GM18526 (cell line): ENCODE measurements around the gene POP5.
A peak's percentile ranks its signal among the peaks of the same experiment; 100 is the strongest.

Experiments used
- POLR2A ChIP-seq: IDR thresholded peaks from 3 replicates; pipeline ENCODE4 v1.6.1; 2011; ENCODE audit not compliant: insufficient read length; ENCODE audit errors: extremely low read depth

Gene POP5, protein sequence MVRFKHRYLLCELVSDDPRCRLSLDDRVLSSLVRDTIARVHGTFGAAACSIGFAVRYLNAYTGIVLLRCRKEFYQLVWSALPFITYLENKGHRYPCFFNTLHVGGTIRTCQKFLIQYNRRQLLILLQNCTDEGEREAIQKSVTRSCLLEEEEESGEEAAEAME

DNA sequence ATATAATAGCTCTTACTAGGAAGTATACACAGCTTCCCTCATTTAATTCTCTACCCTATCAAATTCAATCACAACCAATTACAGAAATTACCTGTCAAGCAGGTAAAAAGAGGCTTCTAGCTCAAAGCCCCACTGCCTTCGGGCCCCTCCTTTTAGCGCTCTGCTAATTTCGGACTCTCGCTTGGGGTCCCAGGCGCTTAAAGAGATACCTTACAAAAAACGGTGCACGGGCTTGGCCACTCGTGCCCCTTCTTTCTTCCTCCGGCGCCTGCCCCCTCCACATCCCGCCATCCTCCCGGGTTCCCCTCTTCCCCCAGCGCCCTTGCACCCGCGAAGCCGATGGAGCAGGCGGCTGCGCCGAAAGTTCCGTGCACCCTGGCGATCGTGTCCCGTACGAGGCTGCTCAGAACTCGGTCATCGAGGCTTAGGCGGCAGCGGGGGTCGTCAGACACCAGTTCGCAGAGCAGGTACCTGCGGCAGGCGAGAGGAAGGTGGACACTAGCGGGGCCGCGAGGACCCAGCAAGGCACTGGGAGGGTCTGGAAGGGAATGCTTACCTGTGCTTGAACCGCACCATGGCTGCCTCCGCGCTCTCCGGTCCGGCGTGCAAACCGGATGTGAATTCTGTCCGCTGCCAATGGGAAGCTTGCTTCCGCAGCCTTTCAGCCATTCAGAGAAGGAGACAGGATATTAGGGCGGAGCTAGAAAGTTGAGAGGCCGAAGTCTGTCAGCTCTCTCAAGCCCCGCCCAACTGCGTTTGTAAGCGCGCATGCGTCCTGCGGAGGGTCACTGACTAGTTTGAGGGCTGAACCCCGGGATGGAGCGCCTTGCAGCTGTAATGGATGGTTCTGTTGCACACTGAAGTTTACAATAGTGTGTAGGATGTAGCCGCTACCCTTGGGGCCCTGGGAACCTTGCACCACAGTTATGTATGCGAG is at the start of gene POP5:
Gene POP5 (minus strand): TSS at position 616 of the 937 bp plus-strand sequence. CDS start 40 bp downstream, at position 576.
- peak; percentile 87 for TF ChIP-seq POLR2A

DNA sequence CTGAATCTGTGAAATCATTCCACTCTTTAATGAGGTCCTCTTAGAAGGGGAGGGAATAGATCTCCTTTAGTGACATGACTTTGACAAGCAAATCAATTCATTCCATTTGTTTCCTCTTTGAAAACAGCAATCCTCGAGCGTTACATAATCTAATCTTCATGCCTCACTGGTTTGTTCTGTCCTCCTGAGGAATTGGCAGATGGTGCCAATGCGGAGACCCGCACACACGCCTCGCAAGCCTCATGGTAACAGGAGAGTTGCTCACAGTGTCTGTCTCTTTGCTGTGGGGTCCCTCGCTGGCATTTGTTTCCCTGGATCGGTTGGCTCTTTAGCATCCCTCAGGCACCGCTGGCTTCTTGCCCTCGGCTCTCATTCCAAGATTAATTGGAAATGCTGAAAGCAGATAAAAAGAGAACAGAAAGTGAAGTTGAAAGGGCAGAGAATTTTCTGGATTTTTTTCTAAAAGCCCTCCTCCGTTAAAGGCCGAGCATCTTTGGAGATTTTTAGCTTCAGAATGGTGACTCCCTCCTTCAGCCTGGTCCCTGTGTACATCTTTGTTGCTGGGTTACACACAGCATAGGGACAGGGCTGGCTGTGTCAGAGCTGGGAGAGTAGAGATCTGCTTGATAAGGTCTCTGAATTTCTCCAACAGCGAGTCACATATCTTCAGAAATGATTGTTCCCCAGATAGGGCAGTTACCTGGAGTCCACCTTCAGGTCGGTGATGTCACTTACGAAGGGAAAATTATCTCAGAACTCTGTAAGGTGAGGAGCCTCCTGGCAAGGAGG is 49.1 kb upstream of the POP5 start:
- no peak for TF ChIP-seq POLR2A

DNA sequence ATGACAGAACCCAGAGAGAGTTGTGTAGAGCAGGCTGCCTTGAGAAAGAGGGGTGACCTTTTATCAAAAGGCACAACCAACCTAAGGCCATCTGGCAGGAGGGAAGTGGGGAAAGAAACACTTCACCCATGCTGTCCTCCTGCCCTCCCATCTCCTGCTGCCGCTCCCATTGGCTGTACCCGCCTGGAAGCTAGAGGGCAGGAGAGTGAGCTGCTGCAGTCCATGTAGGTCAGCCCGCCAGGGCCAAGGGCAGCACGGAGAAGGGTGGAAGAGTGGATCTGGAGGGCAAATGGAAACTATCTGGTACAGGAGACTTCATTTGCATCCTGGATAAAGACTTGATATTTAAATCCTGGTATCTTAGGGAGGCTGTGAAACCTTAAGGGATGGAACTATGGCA is 47.7 kb upstream of the POP5 start:
- no peak for TF ChIP-seq POLR2A

DNA sequence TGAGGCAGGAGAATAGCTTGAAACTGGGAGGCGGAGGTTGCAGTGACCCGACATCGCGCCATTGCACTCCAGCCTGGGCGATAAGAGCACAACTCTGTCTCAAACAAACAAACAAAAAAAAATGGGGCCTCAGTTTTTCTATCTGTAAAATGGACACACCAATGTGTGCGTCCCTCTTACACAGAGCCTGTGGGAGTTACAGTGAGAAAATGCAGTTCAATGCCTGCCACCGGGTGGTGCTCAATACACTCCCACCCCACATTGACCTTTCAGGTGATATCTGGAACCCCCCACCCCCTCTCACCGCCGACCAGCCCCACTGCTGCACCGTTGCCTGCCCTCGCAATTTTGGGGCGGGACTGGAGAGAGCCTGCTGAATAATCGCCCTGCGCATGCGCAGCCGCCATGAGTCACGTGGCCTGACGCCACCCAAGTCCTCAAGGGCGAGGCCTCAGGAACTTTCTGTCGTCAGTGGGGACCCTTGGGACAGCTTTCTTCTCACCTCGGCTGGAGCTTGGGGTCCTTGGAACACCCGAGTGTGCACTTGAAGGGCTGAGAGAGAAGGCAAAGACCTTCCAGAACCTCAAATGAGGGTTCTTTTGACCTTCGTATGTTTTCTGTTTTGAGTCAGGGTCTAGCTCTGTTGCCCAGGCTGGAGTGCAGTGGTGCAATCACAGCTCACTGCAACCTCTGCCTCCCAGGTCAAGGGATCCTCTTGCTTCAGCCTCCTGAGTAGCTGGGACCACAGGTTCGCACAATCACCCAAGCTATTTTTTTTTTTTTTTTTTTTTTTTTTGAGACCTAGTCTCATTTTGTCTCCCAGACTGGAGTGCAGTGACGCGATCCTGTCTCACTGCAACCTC is 44.6 kb upstream of the POP5 start:
- TF ChIP-seq POLR2A = no peak

DNA sequence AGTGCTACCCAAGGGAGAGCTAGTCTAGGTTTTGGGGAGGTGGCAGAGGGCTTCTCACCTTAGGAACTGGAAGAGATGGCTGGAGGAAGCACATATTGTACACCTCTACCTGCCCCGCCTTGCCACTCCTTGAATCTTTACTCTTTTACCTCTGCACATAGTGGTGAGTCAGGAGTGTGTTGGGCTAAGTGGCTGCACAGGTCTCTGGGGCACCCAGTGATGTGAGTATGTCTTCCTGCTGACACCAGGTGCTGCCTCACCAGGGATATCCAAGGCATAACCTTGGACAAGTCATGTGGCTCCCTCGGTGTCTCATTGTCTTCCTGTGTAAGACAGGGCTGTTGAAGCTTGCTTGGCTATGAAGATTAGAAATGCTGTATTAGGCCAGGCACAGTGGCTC is 39.4 kb upstream of the POP5 start:
- no peak for TF ChIP-seq POLR2A

DNA sequence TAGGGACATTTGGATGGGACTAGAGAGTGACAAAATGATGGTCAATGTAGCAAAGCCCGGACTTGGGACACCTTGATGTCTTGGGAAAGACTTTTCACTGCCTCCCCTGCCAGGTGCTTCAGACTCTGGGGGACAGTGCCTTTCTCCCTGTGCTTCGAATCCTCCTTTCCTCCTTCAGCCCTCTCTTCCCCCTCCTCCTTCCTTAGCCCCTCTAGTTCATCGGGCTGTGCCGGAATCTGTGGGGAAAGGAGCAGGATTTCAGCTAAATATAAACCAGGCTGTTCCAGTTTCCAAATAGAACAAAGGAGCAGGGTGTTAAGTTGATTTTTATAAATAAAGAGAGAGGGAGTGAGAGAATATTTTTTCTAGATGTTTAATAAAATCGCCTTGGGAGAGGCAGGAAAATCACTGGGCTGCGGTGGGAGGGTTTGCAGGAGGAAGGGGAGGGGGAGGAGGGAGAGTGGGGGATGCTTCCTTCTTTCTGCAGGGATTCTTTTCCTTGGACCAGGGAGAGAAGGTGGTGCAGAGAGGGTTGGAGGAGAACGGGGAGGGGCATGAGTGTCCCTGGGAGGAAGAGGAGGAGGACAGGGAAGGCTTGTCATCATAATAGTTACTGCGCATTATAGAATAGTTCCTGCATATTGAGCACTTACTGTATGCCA is 37.9 kb upstream of the POP5 start:
- no peak for TF ChIP-seq POLR2A

DNA sequence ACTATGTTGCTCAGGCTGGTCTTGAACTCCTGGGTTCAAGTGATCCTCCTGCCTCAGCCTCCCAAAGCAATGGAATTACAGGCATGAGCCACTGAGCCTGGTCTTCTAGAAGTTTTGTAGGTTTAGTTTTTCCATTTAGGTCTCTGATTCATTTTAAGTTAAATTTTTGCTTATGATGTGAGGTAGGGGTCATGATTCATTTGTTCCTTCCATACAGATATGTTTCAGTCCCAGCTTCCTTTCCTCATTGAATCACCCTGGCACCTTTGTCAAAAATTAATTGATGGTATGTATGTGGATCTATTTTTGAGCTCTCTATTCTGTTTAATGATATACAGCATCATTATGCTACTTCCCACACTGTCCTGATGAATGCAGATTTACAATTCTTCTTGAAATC is 33.6 kb upstream of the POP5 start:
- no peak for TF ChIP-seq POLR2A

DNA sequence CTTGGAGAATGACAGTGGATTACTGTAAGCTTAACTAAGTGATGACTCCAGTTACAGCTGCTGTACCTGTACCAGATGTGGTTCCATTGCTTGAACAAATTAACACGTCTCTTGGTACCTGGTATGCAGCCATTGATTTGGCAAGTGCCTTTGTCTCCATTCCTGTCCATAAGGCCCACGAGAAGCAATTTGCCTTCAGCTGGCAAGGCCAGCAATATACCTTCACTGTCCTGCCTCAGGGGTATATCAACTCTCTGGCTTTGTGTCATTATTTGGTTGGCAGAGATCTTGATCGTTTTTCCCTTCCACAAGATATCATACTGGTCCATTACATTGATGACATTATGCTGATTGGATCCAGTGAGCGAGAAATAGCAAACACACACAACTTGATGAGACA is 29.4 kb upstream of the POP5 start:
- TF ChIP-seq POLR2A = no peak

DNA sequence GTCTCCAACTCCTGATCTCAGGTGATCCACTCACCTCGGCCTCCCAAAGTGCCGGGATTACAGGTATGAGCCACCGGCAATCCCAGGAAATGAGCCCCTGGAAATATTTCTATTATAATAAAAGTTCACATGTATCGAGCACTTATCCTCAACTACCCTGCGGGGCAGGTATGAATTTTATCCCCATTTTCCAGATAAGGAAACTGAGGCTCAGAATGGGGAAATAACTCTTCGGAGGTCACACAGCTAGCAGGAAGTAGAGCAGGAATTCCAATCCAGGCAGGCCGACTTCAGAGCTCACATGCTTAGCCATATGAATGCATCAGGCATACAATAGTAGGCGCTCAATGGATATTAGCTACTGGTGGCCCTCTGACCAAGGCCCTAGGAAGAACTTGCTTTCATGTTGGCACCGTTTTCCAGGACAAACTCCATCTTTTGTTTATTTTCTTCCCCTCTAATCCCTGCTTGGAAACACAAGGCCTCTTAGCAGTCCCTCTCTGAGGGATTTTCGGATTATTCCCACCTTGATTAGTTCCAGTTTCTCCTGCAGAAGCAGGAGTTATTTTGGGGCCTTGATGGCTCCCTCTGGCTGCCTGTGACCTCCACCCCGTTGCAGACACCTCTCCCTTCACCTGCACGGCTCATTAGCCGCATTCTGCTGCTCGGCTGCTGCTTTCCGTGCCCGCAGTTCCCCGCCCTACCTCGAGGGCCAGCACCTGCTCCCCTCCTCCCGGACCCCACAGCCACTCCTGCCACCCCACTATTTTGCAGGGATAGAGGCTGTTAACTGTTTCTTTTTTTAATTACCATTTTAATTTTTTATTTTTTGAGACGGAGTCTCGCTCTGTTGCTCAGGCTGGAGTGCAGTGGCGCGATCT is 18.7 kb upstream of the POP5 start:
- no peak for TF ChIP-seq POLR2A

DNA sequence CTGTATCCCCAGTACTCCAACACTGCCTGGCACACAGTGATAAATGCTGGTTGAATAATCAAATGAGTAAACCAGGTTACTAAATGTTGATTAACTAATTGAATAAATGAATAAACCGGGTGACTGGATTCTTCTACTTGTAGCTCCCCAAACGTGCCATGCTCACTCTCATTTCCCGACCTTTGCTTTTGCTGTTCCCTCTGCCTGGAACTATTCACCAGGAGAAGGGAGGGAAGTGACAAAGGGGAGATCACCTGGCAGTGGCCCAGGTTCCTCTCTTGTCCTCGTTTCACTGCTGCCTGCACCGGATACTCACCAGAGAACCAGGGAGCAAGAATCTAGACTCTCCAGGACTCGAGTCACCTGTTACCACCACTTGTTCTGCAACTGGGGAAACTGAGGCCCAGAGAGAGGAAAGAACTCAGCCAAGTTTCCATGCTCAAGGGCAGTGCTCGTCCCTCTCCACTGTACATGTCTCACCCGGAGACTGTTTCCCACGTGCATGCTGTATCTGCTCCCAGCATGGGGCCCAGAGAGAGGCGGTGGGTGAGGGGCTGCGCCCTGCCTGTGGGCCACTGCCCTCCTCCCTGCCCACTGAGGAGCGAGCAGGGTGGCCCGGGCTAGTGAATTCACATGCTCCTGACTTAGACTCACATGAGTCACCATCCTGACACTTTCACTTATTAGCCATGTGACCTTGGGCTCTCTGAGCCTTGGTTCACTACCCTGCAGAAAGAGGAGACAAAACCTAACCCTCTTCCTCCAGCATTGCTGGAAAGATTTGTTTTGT is 17.7 kb upstream of the POP5 start:
- no peak for TF ChIP-seq POLR2A

DNA sequence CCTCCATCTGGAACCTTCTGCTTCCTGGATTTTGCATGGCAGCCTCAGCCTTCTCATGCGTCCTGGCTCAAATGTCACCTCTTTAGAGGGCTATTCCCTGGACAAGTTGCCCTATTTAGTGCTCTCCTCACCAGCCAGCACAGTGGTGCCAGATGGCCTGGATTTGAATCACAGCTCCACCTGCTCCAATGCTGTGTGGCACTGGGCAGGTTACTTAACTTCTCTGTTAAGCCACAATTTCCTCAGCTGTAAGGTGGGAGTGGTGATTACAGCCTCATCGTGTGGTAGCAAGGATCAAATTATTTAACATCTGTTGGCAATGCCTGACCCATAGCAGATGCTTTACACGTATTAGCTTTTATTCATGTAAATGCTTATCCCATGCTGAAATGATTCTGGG is 16.7 kb upstream of the POP5 start:
- TF ChIP-seq POLR2A = no peak

DNA sequence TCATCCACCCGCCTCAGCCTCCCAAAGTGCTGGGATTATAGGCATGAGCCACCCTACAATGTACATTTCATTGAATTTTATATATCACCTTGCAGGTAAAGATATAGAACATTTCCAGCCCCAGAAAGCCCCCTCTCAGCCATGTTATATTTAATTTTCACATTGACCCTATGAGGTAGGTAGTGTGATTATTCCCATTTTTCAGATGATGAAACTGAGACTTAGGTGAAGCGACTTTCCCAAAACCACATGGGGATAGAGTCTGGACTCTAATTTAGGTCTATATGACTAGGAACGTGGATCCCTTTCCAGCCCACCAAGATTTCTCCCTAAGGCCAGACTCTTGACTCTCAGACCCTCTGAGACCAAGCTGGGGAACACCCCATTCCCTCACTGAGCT is 15.7 kb upstream of the POP5 start:
- TF ChIP-seq POLR2A = no peak

DNA sequence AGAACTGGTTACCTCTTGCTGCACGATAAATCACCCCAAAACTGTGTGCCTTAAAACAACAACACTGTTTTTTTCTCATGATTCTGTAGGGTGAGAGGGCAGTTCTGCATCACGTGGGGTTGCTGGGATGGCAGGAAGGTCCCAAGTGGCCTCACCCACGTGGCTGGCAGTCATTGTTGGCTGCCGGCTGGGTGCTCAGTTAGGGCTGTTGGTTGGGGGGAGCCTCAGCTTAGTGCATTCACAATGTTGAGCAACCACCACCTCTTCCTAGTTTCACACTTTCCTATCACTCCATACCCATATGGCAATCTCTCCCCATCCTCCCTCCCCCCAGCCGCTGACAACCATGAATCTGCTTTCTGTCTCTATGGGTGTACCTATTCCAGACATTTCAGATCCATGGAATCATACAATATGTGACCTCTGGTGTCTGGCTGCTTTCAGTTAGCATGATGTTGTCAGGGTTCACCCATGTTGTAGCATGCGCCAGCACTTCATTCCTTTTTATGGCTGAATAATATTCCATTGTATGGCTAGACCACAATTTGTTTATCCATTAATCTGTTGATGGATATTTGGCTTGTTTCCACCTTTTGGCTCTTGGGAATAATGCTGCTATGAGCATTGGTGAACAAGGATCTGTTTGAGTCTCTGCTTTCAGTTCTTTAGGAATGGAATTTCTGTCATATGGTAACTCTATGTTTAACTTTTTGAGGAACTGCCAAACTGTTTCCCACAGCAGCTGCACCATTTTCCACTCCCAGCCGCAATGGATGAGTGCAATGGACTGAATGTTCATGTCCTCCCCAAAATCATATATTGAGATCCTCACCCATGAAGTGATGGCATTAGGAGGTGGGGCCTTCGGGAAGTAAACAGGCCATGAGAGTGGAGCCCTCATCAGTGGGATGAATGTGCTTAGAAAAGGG is 11.2 kb upstream of the POP5 start:
- no peak for TF ChIP-seq POLR2A
